ENCODE measurements around the gene SSTR5.

Gene SSTR5

DNA sequence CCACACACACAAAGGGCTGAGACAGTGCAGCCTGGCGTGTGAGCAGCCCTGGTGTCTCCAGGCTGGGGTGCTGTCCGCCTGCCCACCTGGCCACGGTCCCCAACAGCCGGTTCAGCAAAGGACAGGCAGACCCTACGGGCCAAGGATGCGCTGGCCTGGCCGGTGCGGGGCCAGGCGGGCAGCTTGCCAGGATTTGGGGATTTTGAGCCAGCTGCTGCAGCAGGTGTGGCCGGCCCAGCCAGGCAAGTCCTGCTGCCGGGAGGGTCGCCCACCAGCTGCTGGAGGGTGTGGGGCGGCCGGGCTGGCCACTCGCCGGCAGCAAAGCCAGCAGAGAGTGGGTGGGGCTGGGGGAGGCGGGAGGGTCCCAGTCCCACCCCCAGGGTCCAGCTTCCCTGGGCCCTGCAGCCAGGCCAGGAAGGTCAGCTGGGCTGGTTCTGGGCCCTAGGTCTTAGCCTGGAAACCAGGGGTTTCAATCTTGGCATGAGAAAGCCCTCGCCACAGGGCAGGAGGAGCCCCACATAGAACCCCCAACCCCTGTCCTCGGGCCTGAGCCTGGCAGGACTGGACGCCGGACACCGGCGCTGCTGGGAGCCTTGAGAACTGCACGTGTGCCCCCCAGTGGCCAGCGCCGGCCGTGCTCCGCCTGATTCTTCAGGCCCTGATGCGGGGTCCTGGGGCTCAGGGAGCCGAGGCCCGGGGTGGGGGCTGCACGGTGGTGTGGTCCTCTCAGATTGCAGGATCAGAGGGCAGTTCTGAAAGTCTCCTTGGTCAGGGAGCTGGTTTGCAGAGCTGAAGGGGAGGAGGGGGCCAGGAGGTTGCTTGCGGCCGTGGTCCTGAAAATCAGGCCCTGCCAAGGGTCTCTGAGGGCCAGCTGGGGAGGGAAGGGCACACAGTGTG, 17.6 kb upstream of the SSTR5 start:
- peak in 1 of 3 donors; percentile 35 for DNase-seq (ENCODE audit: low read depth in 3 of 3, low spot score in 1 of 3)

DNA sequence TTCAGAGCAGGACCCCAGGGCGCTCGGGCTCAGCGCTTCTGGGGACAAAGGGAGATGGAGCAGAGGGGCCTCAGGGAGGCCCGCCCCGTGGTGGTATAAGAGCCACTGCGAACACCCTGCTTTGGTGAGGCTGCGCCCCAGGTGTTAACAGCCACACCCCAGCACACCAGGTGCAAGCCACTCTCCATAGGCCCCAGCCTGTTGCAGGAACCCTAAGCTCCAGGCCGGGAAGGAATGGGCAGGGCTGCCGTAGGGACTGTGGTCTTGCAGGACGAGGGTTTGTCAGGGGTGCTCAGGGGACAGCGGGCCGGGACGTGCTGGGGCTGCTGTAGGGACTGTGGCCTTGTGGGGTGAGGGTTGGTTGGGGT, 17.0 kb upstream of the SSTR5 start:
- DNase-seq (ENCODE audit: low read depth in 3 of 3, low spot score in 1 of 3) = no peak

DNA sequence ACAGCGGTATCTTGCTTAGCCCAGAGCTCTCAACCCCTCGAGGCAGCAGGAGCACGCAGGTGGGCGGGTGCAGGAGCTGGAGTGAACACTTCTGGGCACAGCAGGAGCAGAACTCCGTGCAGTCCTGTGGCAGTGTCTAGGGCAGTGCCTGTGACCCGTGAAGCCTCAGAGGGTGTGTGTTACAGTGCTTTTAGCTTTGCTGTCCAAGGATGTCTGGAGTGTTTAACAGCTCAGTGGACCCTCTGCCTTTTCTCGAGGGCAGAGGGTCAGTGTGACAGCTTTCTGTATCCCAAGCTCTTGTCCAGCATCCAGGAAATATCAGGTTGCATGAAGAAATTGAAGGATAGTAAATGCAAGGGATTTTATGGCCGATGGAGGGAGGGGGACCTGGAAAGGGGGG, 16.4 kb upstream of the SSTR5 start:
- no peak for DNase-seq (ENCODE audit: low read depth in 3 of 3, low spot score in 1 of 3)

DNA sequence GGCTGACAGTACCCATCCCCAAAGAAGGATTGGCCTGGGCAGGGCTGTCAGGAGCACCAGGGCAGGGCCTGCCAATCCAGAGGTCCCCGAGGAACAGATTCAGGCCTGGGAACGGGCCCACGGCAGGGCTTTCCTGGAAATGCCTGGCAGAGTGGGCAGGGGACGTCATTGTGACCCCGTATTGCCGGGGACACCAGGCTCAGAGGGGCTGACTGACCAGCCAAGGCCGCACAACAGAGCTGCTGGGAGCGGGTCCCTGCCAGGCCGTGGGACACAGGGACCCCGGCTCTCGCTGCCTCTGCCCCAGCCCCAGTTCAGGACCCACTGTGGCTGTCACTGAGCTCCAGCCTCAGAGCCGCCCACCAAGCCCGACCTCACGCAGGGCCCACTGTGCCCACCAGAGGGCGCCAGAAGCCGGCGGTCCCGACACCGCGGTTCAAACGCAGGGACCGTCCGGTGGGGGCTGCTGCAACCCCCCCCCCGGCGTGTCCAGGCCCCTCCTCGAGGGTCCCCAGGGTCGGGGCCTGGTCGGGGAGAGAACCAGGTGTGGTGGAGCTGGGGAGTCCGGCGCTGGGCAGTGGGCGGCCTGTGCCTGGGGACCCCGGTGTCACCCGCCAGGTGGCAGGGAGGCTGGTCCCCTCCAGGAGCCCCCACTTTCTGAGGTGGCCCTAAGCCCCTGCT, 15.2 kb upstream of the SSTR5 start:
- peak in 2 of 3 donors; percentile 43 to 74 for DNase-seq (ENCODE audit: low read depth in 3 of 3, low spot score in 1 of 3)

DNA sequence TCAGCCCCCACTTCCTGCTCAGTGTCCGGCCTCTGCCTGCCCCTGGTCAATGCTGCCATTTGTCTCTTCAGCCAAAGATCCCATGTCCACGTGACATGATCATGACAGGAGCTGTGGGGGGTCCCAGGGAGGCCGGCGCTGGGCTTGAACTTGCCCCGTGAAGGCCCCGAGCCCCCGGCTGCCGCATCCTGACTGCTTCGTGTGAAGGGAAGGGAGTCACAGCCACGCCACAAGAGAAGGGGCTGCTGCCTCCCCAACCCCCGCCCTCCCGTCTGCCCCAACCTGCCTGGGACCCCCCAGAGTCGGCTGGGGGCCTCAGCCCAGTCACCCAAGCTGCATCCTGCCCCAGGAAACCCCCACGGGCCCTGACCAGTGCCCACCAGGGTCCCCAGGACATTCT, 14.3 kb upstream of the SSTR5 start:
- no peak for DNase-seq (ENCODE audit: low read depth in 3 of 3, low spot score in 1 of 3)

DNA sequence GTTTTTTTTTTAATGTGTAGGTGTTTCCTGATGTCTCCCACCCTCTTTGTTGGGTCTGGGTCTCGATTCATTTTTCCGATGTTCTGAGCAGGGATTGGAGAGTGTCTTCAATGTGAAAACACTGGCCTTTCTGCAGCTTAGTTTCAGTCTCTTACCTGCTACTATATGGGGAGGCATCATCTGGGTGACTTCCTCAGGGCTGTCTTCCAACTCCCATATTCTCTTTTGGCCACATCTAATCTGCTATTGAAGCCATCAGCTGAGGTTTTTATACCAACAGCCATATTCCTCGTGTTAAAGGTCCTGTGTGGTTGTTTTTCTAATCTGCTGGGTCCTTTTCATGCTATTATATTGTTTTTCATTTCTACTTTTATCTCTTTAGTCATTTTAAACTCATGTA, 13.2 kb upstream of the SSTR5 start:
- no peak for DNase-seq (ENCODE audit: low read depth in 3 of 3, low spot score in 1 of 3)

DNA sequence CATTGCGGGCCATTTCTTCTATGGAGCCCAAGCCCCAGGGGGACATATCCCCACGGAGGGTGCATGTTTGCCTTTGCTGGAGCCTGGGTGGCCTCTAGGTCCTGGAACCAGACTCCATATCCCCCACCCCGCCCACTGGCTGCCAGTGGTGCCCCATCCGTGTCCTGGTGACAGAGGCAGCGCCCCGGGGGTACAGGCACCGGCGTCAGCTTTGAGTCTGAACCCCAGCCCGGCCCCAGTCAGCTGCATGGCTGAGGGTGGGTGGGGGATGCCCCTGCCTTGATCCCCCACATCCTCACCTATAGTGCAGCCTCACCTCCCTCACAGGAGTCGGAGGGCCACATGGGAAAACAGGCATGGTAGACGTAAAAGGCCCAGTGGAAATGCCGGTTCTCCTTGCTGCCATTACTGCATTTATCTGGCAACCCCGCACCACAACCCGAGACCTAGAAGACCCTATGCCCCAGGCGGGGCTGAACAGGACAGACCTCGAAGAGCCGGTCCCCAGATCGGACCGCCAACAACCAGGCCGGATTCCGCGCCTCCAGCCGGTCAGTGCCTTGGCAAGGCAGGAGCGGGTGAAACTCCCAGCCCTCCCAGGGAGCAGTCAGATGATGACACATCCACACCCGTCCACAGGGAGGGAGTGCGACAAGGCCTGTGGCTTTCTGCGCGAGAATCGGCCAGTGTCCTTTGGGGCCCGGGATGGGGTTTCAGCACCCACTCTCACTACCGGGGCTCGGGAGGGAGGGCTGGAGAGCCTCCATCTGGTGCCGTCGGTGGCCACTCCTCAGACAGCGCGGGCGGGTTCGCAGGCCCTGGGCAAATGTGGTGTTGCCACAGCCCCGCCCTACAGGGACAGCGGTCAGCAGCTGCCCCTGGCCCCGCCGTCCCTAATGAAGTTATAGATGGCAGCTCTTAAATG, 11.9 kb upstream of the SSTR5 start:
- no peak for DNase-seq (ENCODE audit: low read depth in 3 of 3, low spot score in 1 of 3)

DNA sequence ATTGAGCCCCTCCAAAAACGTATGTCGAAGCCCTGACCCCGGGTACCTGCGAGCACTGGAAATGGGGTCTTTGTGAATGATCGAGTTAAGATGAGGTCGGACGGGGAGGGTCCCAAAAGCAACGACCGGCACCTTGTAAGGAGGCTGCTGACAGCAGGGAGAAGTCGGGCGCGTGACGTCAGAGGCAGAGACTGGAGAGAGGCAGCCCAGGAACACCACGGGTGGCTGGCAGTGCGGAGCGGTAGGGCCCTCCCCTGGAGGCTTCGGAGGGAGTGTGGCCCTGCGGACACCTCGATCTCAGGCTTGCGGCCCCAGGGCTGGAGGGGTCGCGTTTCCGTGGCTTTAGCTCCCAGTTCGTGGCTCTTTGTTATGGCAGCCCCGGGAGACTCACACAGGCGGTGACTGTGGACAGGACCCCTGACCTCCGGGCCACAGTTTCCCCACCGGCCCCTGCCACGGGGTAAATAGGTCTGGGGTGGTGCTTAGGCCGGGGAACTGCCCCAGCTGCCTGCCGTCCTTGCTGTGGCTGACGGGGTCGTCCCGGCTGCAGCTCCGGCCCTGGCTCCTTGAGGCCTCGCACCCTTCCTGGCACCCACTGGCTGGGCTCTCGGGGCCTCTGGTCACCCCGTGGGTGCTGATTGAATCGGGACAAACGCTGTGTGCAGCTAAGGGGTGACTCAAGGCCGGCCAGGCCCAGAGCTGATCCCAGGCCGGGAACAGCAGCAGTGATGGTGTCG, 10.6 kb upstream of the SSTR5 start:
- DNase-seq (ENCODE audit: low read depth in 3 of 3, low spot score in 1 of 3) = no peak

DNA sequence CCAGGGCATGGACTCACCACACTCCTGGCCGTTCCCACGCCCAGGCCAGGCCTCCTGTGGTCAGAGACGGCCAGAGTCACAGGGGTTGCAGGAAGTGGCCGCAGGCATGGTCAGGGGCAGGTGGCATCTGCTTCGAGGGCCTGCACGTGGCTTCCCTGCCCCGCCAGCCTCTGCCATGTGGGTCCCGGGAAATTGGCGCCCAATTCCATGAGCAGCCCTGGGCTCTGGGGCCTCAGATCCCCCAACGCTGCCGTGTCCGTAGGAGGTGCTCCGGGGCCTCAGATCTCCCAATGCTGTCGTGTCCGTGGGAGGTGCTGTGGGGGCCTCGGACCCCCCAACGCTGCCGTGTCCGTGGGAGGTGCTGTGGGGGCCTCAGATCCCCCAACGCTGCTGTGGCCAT, 9.7 kb upstream of the SSTR5 start:
- DNase-seq (ENCODE audit: low read depth in 3 of 3, low spot score in 1 of 3) = no peak

DNA sequence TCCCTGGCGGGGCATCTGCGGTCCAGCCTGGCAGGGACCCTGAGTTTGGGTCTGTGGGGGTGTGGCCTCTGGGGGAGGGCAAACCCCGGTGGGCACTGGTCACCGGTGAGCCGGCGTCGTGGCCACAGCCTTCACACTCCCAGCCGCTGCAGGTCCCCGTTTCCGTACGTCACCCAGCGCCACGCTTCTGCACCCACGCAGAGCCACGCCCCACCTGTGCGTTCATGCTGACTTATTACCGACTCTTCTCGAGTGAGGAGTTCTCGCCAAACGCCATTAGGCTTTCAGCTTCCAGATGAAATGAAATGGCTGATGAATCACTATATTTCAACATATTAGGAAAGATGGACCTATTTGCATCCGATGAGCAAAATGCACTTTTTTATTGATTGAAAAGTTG, 8.8 kb upstream of the SSTR5 start:
- no peak for DNase-seq (ENCODE audit: low read depth in 3 of 3, low spot score in 1 of 3)

DNA sequence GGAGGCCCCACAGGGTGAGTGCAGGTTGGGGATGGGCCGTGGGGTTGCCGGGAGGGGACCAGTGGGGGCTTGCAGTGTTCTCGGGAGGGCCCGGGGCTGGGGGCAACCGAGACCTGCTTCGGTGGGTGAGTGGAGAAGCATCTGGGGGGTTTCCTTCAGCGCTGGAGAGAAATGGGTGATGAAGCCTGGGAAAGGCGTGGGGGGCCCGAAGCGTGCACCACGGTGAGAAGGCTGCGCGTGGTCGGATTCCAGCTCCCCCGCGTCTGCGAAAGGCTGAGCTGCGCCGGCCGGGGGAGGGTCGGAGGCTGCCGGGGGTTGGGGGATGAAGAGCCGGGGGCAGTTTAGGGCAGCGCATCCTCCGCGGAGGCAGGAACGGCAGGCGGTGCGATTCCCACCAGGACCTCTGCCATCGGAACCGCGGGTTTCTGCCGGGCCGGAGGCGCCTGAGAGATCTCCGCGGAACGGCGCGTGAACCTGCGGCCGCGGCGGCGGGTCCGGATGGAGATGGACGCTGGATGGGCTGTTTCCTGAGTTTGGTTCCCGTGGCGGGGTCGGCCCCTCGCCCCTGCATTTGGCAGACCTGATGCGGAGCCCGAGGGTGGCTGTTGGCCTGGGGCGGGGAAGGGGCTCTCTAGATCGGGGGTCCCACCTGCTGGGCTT, 6.9 kb upstream of the SSTR5 start:
- no peak for DNase-seq (ENCODE audit: low read depth in 3 of 3, low spot score in 1 of 3)

DNA sequence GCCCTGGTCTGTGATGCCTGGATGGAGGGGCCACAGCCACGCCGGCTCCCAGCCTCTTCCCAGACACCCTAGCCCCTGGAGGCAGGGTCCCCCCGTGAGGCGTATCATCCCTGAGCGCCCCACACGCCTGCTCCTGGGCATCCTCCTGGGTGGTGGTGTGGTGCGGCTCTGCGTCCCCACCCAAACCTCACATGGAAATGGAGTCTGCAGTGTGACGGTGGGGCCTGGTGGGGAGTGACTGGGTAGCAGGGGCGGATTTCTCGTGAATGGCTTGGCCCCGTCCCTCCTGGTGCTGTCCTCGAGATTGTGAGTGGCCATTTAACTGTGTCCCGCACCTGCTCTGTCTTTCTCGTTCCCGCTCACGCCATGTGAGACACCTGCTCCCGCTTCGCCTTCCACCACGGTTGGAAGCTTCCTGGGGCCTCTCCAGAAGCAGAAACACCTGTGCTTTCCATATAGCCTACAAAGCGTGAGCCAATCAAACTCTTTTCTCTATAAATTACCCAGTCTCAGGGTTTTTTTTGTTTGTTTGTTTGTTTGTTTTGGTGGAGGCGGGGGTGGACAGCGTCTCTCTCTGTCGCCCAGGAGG, 5.9 kb upstream of the SSTR5 start:
- no peak for DNase-seq (ENCODE audit: low read depth in 3 of 3, low spot score in 1 of 3)

DNA sequence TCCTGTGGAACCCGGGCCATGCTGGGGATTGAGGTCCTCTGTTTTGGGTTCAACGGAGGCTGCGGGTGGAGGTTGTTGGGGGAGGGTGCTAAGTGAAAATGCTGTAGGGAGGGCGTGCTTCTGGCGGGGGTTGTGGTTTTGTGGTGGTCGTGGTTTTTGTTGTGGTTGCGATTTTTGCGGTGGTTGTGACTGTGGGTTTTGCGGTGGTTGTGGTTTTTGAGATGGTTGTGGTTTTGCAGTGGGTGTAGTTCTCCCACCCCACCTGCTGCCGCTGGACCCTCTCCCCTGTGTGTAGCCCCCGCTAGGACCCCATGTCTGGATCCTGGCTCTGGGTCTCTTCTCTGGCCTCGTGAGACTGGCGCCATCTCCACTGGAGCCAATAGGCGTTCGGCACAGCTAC, 4.9 kb upstream of the SSTR5 start:
- no peak for DNase-seq (ENCODE audit: low read depth in 3 of 3, low spot score in 1 of 3)

DNA sequence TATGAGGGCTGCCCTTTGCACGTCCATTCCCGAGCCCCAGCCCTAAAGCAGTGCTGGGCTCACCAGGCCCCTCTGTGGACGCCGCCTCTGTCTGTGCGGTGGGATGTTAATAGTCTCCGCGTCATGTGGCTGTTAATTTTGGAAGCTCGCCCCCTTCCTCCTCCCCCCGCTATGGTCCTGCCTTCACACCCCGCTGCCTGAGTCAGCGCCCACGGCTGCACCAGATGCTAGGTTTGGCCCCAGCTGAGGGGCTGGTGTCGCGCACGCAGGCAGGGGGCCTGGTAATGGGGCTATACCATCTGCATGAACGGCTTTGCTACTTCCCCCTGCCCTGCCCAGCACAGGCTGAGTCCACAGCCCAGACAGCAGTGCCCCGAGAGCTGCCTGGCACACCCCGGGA, 4.1 kb upstream of the SSTR5 start:
- DNase-seq (ENCODE audit: low read depth in 3 of 3, low spot score in 1 of 3) = no peak

DNA sequence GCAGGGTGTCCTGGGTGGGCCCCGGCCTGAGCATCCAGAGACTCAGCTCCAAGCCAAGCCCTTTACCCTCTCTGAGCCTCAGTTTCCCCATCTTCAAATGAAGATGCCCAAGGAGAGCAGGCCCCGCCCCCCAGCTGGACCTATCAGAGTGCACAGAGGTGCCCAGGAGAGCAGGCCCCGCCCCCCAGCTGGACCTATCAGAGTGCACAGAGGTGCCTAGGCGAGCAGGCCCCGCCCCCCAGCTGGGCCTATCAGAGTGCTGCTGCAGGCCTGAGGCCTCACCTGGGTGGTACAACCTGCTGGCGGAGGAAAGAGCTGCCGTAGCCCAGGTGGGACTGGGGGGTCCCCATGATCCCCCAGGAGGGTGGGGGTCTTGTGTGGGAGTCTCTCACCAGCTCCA, 3.4 kb upstream of the SSTR5 start:
- no peak for DNase-seq (ENCODE audit: low read depth in 3 of 3, low spot score in 1 of 3)

DNA sequence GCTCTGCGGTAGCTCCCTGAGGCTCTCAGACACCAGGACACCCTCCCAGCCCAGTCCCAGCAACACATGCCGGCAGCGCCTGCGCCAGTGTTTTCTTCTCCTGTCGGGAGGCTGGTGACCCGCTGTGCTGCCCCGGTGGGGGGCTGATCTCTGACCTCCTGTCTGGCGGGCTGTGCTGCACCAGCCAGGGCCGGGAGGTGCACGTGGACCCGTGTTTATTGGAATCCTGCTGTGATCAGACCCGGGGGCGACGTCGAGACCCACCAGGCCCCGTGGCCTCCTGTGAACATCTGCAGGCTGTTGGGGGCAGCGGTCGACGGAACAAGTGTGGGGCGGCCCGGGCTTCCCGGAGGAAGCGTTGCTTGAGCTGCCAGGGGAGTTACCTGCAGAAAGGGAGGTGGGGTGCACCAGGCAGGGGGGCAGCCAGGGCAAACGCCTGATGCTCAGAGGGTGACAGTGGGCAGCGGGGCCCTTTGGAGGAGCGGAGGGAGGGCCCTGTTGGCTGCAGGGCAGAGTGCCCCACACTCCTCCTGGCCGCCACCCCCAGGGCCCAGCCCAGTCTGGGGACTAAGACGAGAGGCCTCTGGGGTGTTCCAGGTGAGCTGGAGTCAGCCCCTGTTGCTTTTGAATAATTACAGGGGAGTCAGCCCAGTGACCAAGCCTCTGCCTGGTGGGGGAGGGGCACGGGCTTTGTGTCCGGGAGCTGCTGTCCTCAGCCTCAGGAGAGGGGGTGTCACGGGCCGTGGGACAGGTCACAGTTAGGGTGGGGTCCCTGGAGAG, 2.3 kb upstream of the SSTR5 start:
- no peak for DNase-seq (ENCODE audit: low read depth in 3 of 3, low spot score in 1 of 3)

DNA sequence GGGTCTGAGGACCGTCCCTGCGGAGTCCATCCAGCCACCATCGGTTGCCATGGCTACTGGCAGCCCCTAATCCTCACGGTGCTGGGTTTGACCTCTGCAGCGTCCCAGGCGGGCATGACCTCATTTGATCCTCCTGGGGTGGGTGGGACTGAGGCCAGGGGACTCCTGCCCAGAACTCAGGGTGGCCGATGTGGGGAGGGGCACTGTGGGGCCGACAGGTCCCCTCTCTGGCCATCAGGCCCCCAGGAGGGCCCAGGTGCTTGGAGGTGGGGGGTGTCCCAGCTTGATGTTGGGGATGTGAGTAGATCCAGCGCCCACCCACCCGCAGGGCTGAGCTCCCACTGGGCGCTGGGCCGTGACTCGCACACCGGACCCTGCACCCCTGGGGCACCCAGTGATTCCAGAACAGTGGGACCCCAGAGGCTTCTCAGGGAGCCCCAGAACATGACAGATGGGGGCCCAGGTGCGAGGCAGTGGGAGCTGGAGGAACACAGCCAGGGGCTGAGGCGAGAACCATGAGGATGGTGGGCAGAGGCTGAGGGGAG, 1.6 kb upstream of the SSTR5 start:
- DNase-seq (ENCODE audit: low read depth in 3 of 3, low spot score in 1 of 3) = no peak

DNA sequence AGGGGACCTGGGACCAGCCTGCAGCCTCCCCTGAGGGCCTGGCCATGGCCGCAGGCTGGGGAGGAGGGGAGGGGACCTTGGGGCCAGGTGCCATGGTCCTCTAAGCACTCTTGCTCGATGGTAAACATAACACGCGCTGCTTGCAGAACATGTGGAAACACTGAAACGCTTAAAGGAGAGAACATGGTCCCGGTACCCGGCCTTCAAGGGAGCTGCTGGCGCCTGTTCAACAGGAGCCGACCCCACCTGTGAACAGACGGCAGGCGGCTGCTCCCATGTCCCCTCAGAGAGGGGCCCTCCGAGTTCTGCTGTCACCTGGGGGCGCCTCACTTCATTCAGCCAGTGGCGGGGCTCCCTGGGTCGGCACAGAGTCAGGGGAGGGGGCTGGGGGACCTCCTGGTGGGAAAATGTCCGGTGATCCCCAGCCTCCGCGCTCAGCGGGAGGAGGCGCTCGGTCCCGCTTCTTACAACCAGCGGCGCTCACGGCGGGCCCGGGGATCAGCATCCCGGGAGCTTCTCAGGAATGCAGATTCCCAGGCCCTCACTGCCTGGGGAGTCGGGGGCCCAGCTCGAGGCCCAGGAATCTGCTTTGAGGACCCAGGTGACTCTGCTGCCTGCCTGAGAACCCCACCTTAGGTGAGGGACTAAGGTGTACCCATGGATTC, 854 bp upstream of the SSTR5 start:
- DNase-seq (ENCODE audit: low read depth in 3 of 3, low spot score in 1 of 3) = no peak

DNA sequence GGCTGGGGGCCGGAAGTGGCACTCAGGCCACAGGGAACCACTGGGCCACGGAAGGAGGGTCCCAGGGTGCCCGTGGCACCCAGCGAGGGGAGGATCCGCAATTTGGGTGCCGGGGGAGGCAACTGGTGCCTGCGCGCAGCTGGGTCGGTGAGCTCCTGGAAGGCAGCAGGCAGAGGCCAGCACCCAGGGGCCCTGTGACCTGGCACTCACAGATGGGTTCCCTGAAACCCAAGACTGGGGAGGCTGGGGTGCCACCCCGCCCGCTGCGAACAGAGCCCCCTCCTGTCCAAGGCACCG, 663 bp downstream of the SSTR5 start:
- DNase-seq (ENCODE audit: low read depth in 3 of 3, low spot score in 1 of 3) = no peak
